HG03060 (cell line): ENCODE results near the gene MRPL58.
"Not testable (repeated sequence)": the region's sequence is repeated elsewhere in the genome, so short reads cannot be mapped to it uniquely, and the experiment has no call there.

Source experiments
- ATAC-seq: cut with Tn5 transposase; IDR thresholded peaks from one replicate; pipeline ENCODE4 v1.9.1; 2021; ENCODE audit warnings: low read depth, moderate number of reproducible peaks; ENCODE audit not compliant: unreplicated experiment

The MRPL58 gene

DNA sequence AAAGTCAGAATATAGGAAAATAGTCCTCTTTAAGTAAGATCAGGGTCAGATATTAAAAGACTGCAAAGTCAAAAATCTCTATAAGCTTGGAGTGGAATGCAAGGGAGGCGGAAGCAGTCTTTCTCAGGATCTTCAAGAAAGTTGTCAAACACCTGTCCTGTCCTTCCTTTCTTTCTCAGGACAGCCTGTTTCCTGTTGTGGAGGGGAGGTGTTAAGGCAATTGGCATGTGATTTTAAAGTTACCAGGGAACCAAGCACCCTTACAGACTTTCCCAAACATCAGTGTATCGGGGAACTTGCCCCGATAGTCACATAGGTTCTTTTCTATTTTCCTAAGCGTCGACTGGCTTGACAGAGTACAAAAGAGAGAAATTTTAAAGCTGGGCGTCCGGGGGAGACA, 32.2 kb downstream of the MRPL58 start:
- ATAC-seq = no peak

DNA sequence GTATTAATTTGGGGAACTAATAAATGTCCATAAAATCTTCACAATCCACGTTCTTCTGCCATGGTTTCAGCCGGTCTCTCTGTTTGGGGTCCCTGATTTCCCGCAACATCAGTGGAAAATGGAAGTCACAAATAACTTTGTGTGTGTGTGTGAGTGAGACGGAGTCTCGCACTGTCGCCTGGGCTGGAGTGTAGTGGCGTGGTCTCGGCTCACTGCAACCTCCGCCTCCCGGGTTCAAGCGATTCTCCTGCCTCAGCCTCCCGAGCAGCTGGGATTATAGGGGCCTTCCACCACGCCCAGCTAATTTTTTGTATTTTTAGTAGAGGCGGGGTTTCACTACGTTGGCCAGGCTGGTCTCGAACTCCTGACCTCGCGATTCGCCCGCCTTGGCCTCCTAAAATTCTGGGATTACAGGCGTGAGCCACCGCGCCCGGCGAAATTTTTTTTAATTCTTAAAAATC, 33.5 kb downstream of the MRPL58 start:
- ATAC-seq = not testable (repeated sequence)

DNA sequence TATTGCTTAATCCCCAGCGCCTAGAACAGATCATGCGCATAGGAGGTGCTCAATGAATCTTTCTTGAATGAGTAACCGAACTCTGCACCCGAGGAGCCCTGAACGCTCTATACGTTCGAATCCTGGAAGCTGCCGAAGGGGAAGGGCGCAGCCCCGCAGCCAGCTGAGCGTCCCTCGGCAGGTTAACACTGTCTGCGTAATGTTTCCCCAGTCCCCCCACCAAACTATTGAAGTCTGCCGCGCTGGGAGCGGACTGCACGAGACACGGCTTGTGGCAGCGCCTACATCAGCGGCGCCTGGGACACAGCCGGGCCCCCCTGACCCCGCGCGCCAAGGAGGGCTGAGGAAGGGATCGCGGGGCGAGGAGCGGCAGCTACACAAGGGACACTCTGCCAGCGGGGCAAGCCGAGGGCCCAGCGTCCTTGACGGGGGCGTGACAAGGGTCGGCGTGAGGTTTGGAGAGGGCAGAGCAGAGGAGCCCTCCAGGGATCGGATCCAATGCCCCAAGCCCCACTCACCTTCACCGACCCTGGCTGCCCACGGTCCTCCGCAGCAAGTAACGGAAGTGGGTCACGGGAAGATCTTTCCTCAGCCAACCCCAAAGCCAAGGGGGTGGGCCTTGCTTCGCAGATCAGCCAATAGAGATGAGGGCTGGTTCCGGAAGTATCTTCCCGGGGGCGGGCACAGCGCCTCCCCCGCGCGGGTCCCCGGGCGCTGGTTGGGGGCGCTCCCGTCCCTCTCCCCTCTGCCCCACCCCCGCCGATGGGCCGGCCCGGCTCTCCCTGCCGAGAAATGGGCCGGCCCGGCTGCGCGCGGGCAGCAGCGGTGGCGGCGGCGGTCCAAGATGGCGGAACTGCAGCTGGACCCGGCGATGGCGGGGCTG, 34.2 kb downstream of the MRPL58 start, which contains the start of the genes ATP5PD and KCTD2:
TSS of gene ATP5PD (minus strand) at position 563 of the 883 bp plus-strand sequence. CDS start 4,319 bp downstream, outside the sequence.
TSS of gene KCTD2 (plus strand) at position 819 of the 883 bp plus-strand sequence. CDS start at position 845, 26 bp downstream.
- ATAC-seq = peak; percentile 77

DNA sequence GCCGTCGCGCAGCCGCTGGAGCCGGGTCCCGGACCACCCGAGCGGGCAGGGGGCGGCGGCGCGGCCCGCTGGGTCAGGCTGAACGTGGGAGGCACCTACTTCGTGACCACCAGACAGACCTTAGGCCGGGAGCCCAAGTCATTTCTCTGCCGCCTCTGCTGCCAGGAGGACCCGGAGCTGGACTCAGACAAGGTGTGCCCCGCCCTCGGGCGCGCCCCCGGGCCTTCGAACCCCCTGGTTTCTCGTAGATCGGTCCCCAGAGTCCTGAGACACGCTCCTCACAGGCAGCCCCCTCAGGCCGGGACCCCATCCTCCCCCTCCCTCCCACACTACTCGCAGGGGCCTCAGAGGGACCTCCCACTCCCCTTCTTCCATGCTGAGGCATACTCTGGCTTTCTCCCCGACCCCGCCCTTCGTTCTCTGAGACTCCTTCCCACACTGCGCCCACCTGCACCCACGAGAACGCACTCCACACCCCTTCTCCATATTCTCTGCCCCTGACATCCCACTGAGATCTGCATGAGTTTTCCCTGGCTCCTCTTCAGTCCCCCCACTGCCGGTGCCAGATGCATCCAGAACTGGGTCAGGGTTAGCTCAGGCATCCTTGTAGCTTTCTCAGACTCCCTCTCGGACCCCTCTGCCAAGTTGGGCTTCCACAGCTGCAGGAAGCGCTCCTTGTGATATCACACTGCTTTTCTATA, 35.1 kb downstream of the MRPL58 start:
- ATAC-seq = no peak

DNA sequence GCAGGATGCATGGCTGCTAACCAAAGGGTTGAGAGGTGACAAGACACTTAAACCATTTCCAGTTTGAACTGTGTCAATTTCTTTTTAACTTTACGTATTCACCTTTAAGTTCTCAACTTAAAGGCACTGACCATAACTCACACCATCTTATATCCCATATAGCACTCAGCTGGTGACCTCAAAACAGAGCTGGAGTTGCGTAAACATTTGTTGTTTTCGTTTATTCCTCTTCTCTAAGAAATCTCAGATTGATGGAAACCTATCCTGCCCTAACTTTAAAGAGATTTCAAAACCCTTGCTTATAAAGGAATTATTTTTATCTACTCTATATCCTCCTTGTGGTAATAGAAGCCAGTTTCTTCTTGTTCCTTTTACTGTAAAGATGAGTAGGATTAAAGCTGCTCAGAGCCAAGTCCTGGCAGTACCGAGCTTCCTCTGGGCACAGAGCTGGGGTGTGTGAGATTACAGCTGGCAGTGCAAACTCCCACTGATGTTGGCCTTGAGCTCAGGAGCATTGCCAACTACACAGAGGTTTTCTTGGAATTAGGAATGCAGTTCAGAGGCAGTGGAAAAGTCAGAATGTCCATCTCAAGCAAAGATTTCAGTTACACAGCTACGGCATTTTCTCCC, 35.9 kb downstream of the MRPL58 start:
- no peak for ATAC-seq

DNA sequence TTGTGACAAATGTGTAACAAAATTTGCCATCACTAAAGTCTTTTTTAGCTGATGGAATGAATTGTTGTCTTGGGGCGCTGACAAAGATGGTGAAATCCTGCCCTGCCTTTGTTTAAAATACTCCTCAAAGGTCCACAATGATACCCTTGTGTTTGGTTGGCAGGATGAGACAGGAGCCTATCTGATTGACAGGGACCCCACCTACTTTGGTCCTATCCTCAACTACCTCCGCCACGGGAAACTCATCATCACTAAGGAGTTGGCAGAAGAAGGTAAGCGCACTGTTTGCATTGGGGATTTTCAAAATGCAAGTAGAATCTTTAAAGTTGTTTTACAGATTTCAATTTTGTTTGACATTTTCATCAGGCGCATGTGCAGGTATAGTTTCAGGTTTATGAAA, 36.6 kb downstream of the MRPL58 start:
- no peak for ATAC-seq

DNA sequence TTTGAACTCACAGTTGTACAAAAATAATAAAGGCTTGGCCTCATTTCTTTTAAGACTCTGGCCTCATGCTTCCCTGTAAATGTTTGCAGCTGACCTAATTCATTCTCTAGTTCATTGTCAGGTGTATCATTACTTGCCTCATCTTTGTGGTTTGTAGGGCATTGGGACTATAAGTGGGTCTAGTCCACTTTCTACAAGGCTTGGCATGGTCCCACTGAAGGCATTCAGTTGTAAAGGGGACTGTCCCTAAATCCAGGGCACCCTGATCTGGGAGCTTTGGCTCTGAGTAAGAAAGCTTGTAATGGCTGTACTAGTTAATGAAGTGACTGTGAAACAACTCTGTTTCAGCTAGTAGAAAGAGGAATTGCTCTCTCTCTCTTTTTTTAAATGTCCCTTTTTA, 37.2 kb downstream of the MRPL58 start:
- ATAC-seq = no peak

DNA sequence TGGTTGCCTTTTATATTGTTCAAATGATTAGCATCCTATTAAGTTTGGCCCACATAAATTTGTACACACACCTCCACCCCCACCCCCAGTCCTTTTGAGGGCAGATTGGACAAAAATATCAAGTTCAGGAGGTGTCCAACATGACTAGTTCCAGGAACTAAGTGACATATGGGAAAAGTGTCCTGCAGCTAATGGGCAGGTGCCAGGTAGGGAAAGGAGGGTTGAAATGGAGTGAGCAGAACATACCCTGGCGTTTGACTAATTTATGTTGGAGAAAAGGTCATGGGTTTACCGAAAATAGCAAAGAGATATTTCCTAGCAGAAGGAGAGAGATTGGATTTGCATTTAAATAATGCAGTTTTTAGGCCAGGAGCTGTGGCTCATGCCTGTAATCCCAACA, 39.5 kb downstream of the MRPL58 start:
- no peak for ATAC-seq

DNA sequence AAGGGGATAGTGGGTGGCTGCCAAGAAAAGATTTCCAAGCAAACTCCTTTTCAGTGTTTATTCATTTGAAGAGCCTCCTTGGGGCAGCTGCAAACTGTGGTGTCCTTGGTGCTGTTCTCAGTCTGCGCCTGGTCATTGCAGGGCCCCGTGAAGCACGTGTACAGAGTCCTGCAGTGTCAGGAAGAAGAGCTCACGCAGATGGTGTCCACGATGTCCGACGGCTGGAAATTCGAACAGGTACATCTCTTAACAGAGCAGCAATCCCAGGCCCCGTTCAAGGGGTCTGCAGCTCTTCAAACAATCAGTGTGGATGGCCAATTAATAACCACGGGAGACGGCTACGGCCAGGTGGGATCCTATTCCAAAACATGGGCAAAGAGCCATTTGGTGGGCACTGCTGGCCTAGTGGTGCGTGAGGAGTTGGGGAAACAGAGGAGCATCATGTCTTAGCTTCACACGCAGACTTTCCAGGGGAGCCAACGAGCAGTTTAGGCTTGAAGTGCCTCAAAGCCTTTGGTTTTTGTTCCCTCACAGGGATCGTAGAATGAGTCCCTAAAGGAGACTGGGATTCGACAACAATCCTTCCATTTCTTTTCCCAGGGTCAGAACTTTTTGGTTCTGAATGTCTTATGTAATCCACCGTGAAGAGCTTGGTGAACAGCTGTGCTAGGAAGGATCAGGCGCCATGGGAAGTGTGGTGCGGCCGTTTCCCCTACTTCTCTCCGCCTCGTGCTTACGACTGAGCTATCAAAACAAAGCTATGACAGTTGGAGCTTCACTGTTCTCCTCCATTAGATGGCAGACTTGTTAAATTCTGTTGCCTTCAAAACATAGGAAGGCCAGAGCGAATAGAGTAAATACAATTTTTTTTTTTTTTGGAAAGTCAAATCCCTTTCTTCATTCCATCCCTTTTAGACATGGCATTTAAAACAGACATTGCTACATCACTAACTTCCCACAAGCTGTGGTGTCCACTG, 47.2 kb downstream of the MRPL58 start:
- no peak for ATAC-seq

DNA sequence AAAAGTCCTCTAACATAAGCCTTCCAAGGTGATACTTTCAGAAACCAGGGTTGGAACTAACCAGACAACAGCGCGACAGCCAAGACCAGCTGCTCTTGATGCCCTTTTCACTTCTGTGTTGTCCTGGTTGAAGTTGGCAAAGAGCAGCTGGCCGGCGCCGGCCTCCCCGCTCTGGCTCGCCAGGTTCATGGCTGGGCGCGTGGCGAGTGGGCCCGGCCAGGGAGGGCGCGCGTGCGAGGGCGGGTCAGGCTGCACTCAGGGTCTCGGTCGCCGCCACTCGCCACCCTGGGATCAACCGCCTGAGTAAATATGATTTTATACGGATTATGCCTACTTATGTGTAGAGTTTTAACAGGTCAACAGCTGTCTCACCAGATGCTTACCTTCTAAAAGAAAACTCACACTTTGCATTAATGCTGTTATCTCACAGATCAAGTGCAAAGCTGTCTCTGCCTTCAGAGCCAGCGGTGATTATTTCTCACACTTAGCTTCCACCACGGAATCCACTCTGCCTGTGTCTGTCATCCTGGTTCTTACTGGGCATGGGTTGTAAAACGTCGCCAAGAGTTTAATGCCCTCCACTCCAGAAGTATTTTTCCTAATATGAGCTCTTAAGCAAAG, 48.1 kb downstream of the MRPL58 start:
- ATAC-seq = no peak

DNA sequence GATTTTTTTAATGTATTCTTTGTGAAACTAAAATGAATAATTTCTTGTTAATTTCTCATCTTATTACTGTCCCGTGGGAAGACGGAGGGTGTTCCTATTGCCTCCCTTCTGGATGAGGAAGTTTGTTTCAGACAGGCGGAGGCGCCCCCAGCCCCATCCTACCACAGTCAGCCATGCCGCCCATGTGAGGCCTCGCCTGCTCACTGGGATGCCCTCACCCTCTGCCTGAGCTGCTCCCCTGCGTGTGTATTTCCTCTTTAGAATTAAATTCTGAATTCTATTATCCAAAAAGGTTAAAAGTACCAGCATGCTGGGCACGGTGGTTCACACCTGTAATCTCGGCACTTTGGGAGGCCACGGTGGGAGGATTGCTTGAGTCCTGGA, 48.6 kb downstream of the MRPL58 start:
- no peak for ATAC-seq

DNA sequence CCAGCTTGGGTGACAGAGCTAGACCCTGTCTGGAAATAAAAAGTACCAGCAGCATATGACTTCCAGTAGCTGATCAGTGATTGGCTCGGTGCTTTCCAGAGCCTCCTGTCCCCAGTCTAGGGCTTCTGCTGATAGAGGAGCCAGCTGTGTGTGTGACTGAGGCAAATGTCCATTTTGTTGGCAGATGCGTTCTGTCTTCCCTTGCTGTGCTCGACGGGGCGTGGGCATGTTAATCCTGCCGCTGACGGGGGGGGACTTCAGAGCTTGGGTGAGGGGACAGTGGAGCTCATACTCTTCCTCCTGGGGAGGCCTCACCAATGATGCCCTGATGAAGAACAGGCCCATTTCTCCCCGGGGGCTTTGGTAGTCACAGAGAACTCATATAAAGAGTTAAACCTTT, 49.1 kb downstream of the MRPL58 start:
- no peak for ATAC-seq

DNA sequence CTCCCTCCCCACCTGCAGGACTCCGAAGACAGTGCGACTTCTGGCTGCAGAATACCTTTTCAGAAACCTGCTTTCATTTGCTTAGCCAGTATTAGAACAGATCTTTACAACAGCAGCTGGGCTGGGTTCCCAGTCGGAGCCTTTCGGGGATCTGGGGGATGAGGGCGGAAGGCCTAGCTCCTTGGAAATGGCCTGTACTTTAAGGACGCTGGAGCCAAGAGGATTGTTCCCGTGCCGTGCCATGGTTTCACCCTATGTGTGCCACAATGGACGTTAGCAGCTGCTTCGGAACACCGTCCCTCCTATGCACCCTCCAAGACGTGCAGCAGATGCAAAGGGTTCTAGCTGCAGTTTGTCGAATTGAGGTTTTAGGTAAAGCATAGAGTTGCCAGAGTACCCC, 50.7 kb downstream of the MRPL58 start:
- ATAC-seq = no peak

DNA sequence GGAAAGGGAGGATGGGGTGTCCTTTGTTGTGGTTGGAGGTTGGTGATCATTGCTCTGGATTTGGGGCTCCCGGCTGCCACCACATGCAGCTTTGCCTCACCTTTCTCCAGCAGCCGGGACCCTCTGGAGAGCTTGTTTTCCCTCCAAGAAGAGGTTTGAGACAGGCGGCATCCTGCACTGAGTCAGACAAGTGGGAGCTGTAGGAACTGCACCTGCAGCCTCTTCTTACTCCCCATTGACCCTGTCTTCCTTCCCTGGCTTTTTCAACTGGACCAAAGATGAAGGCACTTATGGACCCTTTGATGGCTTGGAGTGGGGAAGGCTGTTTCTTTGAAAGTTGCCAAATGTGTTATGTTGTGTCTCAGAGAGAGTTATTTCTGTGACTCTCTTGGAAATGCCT, 51.2 kb downstream of the MRPL58 start:
- no peak for ATAC-seq

DNA sequence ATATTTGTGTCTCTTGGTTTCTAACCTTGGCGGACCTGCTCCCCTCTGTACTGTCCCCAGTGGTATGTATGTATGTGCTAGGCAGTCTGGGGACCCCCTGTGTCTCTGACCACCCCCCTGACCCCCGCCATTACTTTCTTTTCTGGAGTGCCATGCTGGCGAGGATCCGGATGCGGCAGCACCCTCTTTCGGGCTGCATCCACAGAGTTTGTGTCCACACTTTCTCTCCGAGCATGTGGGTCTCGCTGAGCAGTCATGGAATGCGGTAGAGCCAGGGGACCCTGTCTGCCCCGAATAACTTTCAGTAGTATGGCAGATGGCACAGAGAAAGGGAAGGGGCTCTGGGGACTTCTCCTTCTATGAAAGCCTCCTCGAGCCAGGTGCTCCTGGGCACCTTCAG, 51.6 kb downstream of the MRPL58 start:
- no peak for ATAC-seq

DNA sequence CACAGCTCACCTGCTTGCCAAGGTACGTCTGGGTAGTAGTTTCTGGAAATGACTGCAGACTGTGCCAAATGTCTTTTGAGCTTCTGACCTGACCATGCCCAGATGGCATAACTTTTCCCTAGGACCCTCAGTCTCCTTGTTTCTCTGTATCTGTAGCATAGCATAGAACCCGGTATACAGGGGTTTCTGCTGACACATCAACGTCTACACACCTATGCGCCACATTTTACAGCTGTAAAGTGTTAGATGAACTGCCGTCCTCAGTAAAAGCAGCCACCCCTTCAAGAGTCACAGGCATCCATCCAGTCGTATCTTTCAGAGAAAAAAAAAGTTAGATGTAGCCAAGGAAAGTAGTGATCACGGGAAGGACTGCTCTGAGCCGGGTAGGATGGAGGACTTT, 52.0 kb downstream of the MRPL58 start:
- no peak for ATAC-seq

DNA sequence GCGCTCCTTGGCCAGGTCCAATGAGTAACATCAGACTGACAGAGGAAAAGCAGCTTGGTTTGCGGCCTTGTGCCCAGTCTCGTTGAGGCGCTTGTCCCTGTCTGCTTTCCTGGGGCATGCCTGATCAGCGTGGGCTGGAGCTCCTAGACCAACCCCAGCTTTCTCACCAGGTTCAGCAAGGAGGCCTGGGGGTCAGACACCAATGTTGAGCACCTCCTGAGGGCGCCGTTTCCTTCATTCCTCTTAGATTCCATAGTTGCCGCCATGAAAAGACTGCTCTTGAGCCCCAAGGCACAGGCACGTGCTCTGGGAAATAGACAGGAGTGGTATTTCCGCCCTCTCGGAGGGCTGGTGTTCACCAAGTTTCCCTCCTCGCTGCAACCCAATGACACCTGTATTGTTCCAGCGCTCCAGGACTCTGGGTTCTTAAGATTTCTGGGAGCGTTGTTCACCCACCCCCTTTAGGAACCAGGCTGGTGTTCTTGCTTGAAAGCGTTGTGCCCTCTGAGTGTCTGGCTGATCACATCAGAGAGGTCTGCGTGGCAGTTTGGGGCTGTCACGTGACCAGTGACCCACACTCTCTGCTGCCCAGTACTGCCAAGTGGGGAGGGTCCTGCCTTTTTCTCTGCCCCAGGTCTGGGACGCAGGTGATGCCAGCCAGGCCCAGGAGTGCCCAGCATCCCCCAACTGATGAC, 52.5 kb downstream of the MRPL58 start:
- no peak for ATAC-seq

DNA sequence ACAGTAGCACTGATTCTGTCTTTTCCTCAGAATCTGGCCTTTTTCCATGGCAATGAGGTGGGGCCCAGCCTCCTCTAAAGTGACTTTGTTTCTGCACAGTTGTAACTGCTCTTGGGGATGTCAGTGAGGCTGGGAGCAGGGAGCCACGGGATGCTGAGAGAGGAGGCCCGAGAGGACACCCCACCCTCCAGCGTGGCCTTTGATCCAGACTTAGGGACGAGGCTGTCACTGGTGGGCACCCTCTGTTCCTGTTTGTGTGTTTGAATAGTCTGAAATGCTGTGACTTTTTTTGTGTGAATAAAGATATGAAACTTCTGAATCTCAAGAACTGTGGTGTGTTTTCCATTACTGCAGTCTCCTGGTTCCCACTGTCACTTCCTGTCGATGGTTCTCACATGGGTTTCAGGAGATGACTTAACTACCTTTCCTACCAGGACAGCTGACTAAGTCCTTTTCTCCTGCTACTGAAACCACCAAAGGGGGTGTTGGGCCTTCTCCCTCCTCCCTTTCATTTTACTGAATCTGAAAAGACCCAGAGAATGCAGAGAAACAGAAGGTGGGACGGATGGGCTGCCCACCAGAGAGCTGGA, 53.2 kb downstream of the MRPL58 start:
- no peak for ATAC-seq

DNA sequence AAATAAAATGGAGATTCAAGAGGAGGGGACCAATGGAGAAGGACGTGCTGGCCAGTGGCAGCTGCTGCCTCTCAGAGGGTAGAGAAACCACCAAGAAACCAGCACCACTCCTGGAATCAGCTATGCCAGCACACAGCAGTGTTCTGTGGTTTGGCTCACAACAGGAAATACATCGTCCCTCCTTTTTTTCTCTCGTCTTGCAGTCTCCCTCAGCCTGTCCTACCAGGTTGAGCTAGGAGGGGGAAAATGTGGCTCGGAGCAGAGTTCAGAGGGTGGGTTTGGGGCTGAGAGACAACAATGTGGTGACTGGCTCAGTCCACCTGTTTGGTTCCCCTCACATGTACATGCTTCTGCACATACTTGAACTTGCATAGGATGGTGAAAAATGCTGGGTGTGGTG, 55.4 kb downstream of the MRPL58 start:
- no peak for ATAC-seq
